IMR-90 (cell line): ENCODE results near the gene CAPN5. TPM values are rescaled to one million over a fixed set of nuclear protein-coding genes. Genes with fewer than 3 reads are reported as not detected.

ENCODE experiments used
- ATAC-seq: fragments of 200-7000 bp; cut with Tn5 transposase; 2 replicates; pipeline ENCODE4 v1.9.1; 2020; ENCODE audit warnings: low read depth, mild to moderate bottlenecking, moderate library complexity
- BruUV-seq: library from RNA; stranded (reverse); fragments of 400-500 nt; replicated peaks from 2 replicates; lab custom pipeline; 2021; lab: Mats Ljungman, UMichigan
- CTCF ChIA-PET: fragments of 300-600 bp; formaldehyde crosslinking; extraction: SDS; loops from one replicate; lab custom pipeline; 2021; ENCODE audit warnings: antibody characterized with exemption; lab: Yijun Ruan, JAX
- POLR2A ChIA-PET: fragments of 300-600 bp; sonication (Branson Sonifier 250); formaldehyde crosslinking; loops from one replicate; lab custom pipeline; 2022; ENCODE audit warnings: antibody characterized with exemption; ENCODE audit not compliant: unreplicated experiment; lab: Charles Lee
- DNase-seq: peaks from one replicate; pipeline ENCODE4 v3.0.0; 2013
- H2AFZ ChIP-seq: replicated peaks from 2 replicates; pipeline ENCODE3; 2013; ENCODE audit warnings: low read length, mild to moderate bottlenecking; ENCODE audit not compliant: poor library complexity
- H2AK5ac ChIP-seq: 2 replicates; pipeline ENCODE4 v1.6.1; 2013; ENCODE audit warnings: low read depth, low read length, inconsistent platforms
- H2AK9ac ChIP-seq: replicated peaks from 2 replicates; pipeline ENCODE3; 2013; ENCODE audit warnings: mild to moderate bottlenecking, low read depth, low read length, moderate library complexity; ENCODE audit not compliant: poor library complexity
- H2BK120ac ChIP-seq: 2 replicates; pipeline ENCODE4 v1.6.1; 2013; ENCODE audit warnings: low read depth, low read length, inconsistent platforms
- H2BK15ac ChIP-seq: 3 replicates; pipeline ENCODE4 v1.6.1; 2013; ENCODE audit warnings: low read depth, low read length, inconsistent platforms
- H2BK20ac ChIP-seq: 2 replicates; pipeline ENCODE4 v1.6.1; 2013; ENCODE audit warnings: low read depth, mild to moderate bottlenecking, inconsistent platforms, low read length, moderate library complexity
- H2BK5ac ChIP-seq: 2 replicates; pipeline ENCODE4 v1.6.1; 2013; ENCODE audit warnings: mild to moderate bottlenecking, low read depth, low read length, inconsistent platforms; ENCODE audit not compliant: poor library complexity, severe bottlenecking
- H3K14ac ChIP-seq: replicated peaks from 2 replicates; pipeline ENCODE4 v1.6.1; 2013; ENCODE audit warnings: low read depth, low read length, inconsistent platforms
- H3K18ac ChIP-seq: 2 replicates; pipeline ENCODE4 v1.6.1; 2013; ENCODE audit warnings: low read depth, low read length, control low read depth
- H3K23ac ChIP-seq: 2 replicates; pipeline ENCODE4 v1.6.1; 2013; ENCODE audit warnings: low read depth, low read length, inconsistent platforms
- H3K27ac ChIP-seq: 2 replicates; pipeline ENCODE4 v1.5.1; 2013; ENCODE audit warnings: mild to moderate bottlenecking, control low read depth, low read length; ENCODE audit not compliant: insufficient read depth
- H3K27me3 ChIP-seq: 2 replicates; pipeline ENCODE4 v1.6.1; 2013; ENCODE audit warnings: low read length; ENCODE audit not compliant: control insufficient read depth, insufficient read depth
- H3K36me3 ChIP-seq: 2 replicates; pipeline ENCODE4 v1.6.1; 2013; ENCODE audit warnings: low read length, mixed read lengths; ENCODE audit not compliant: control insufficient read depth, insufficient read depth
- H3K4ac ChIP-seq: 2 replicates; pipeline ENCODE4 v1.6.1; 2013; ENCODE audit warnings: low read depth, low read length, inconsistent platforms
- H3K4me1 ChIP-seq: 2 replicates; pipeline ENCODE4 v1.6.1; 2013; ENCODE audit warnings: low read length, mixed read lengths; ENCODE audit not compliant: control insufficient read depth, insufficient read depth
- H3K4me2 ChIP-seq: 2 replicates; pipeline ENCODE4 v1.6.1; 2013; ENCODE audit warnings: low read depth, mild to moderate bottlenecking, control low read depth, low read length, moderate library complexity
- H3K4me3 ChIP-seq: 2 replicates; pipeline ENCODE4 v1.5.1; 2013; ENCODE audit warnings: low read depth, mild to moderate bottlenecking, control low read depth, low read length, moderate library complexity; ENCODE audit not compliant: insufficient read depth
- H3K56ac ChIP-seq: 2 replicates; pipeline ENCODE4 v1.6.1; 2013; ENCODE audit warnings: low read length, inconsistent platforms; ENCODE audit not compliant: insufficient read depth; ENCODE audit errors: extremely low read depth
- H3K79me1 ChIP-seq, 2 experiments: 2 replicates each; pipeline ENCODE4 v1.6.1; 2013; ENCODE audit warnings: low read length in 2 of 2, inconsistent platforms in 1 of 2, low read depth in 1 of 2
- H3K9ac ChIP-seq: 2 replicates; pipeline ENCODE4 v1.6.1; 2013; ENCODE audit warnings: low read depth, low read length, control low read depth
- H3K9me1 ChIP-seq: 2 replicates; pipeline ENCODE4 v1.6.1; 2013; ENCODE audit warnings: low read length, inconsistent platforms; ENCODE audit not compliant: insufficient read depth
- H3K9me3 ChIP-seq: 2 replicates; pipeline ENCODE4 v1.6.1; 2013; ENCODE audit warnings: low read length; ENCODE audit not compliant: control insufficient read depth, insufficient read depth
- H4K20me1 ChIP-seq: 2 replicates; pipeline ENCODE4 v1.6.1; 2013; ENCODE audit warnings: low read length, inconsistent platforms; ENCODE audit not compliant: insufficient read depth
- H4K5ac ChIP-seq: 2 replicates; pipeline ENCODE4 v1.6.1; 2013; ENCODE audit warnings: mild to moderate bottlenecking, low read depth, low read length, control low read depth
- H4K8ac ChIP-seq, 2 experiments: 2 replicates each; pipeline ENCODE4 v1.6.1; 2013; ENCODE audit warnings: low read depth in 2 of 2, low read length in 2 of 2, control low read depth in 1 of 2, inconsistent platforms in 1 of 2
- H4K91ac ChIP-seq: 2 replicates; pipeline ENCODE4 v1.6.1; 2013; ENCODE audit warnings: low read depth, low read length, inconsistent platforms; ENCODE audit not compliant: insufficient read depth
- BHLHE40 ChIP-seq: fragments of 150-350 bp; IDR thresholded peaks from 2 replicates; pipeline ENCODE4 v1.6.1; 2016; ENCODE audit warnings: mild to moderate bottlenecking, low read depth, low read length
- CEBPB ChIP-seq: IDR thresholded peaks from 2 replicates; pipeline ENCODE4 v1.6.1; 2012; ENCODE audit warnings: low read depth, low read length, improper control_type of control experiment
- CHD1 ChIP-seq: IDR thresholded peaks from 2 replicates; pipeline ENCODE4 v1.6.1; 2012; ENCODE audit warnings: low read depth, low read length, improper control_type of control experiment
- CTCF ChIP-seq: conservative IDR thresholded peaks from 2 replicates; pipeline ENCODE4 v1.5.1; 2012; ENCODE audit warnings: mild to moderate bottlenecking, low read depth, low read length, improper control_type of control experiment
- FOS ChIP-seq: fragments of 150-350 bp; IDR thresholded peaks from 2 replicates; pipeline ENCODE4 v1.6.1; 2016; ENCODE audit warnings: low read depth, low read length
- MAFK ChIP-seq: IDR thresholded peaks from 2 replicates; pipeline ENCODE4 v1.6.1; 2012; ENCODE audit warnings: low read depth, low read length, improper control_type of control experiment
- MAZ ChIP-seq: IDR thresholded peaks from 2 replicates; pipeline ENCODE4 v1.6.1; 2012; ENCODE audit warnings: low read depth, mild to moderate bottlenecking, low read length, improper control_type of control experiment, moderate library complexity, borderline replicate concordance
- MXI1 ChIP-seq: IDR thresholded peaks from 2 replicates; pipeline ENCODE4 v1.6.1; 2012; ENCODE audit warnings: low read depth, mild to moderate bottlenecking, low read length, moderate library complexity, borderline replicate concordance
- NFE2L2 ChIP-seq: fragments of 150-350 bp; IDR thresholded peaks from 2 replicates; pipeline ENCODE4 v1.6.1; 2016; ENCODE audit warnings: low read depth, mild to moderate bottlenecking, low read length
- POLR2A ChIP-seq: IDR thresholded peaks from 2 replicates; pipeline ENCODE4 v1.6.1; 2012; ENCODE audit warnings: mild to moderate bottlenecking, low read depth, low read length
- RAD21 ChIP-seq: IDR thresholded peaks from 2 replicates; pipeline ENCODE4 v1.6.1; 2012; ENCODE audit warnings: low read length, improper control_type of control experiment
- RCOR1 ChIP-seq: IDR thresholded peaks from 2 replicates; pipeline ENCODE4 v1.6.1; 2012; ENCODE audit warnings: mild to moderate bottlenecking, low read length, improper control_type of control experiment; ENCODE audit not compliant: insufficient replicate concordance
- RFX5 ChIP-seq: IDR thresholded peaks from 2 replicates; pipeline ENCODE4 v1.8.0; 2012; ENCODE audit warnings: low read depth, mild to moderate bottlenecking, low read length, moderate library complexity
- SMC3 ChIP-seq: fragments of 150-350 bp; IDR thresholded peaks from 2 replicates; pipeline ENCODE4 v1.6.1; 2016; ENCODE audit warnings: low read depth, mild to moderate bottlenecking, antibody characterized with exemption, low read length, moderate library complexity
- WGBS, 2 experiments: methylation state at CpG; one replicate each; pipeline versions ENCODE4 v1.1.5 to v1.1.7; 2013; ENCODE audit warnings: missing lambda C conversion rate in 2 of 2; ENCODE audit not compliant: insufficient read length in 1 of 2; ENCODE audit errors: extremely low coverage in 2 of 2; 5-methylcytosine and 5-hydroxymethylcytosine counted together
- dilution Hi-C: fragments of 300-500 bp; cut with HindIII; formaldehyde crosslinking; loops from one replicate; pipeline ENCODE4 v1.14.3; 2018; ENCODE audit warnings: low sequenced_read_pairs; ENCODE audit not compliant: unreplicated experiment
- in situ Hi-C: fragments of 300-500 bp; cut with MboI; formaldehyde crosslinking; loops from 3 replicates; pipeline ENCODE4 v1.14.3; 2019; ENCODE audit warnings: low sequenced_read_pairs, inconsistent platforms, mixed read lengths
- intact Hi-C: fragments of 100-400 bp; cut with micrococcal nuclease; formaldehyde crosslinking; loops from 2 replicates; pipeline ENCODE4 v1.10.0; 2022
- polyA plus RNA-seq, 3 experiments: library from polyadenylated mRNA; depleted of rRNA; stranded (reverse); fragments of >200 nt; gene quantifications; 2 replicates each; pipeline ENCODE4 v1.2.3, GENCODE V29; 2012; ENCODE audit warnings: low replicate concordance in 1 of 3
- total RNA-seq: library from RNA; depleted of rRNA; stranded (reverse); fragments of >200 nt; gene quantifications from 2 replicates; pipeline ENCODE4 v1.2.3, GENCODE V29; 2012
- TF ChIP-seq, protein P1 (sequence below): fragments of 150-350 bp; IDR thresholded peaks from 2 replicates; pipeline ENCODE4 v1.6.1; 2016; ENCODE audit warnings: low read depth, mild to moderate bottlenecking, low read length, moderate library complexity, borderline replicate concordance
- TF ChIP-seq, protein P2 (sequence below): fragments of 150-350 bp; IDR thresholded peaks from 2 replicates; pipeline ENCODE4 v1.6.1; 2017; ENCODE audit warnings: mild to moderate bottlenecking, antibody characterized with exemption, low read length, low read depth

The CAPN5 gene
- total and polyA plus RNA-seq, 2 of the 4 experiments (the other 2 are of a cell fraction) = 8.1 to 24.0 TPM

DNA sequence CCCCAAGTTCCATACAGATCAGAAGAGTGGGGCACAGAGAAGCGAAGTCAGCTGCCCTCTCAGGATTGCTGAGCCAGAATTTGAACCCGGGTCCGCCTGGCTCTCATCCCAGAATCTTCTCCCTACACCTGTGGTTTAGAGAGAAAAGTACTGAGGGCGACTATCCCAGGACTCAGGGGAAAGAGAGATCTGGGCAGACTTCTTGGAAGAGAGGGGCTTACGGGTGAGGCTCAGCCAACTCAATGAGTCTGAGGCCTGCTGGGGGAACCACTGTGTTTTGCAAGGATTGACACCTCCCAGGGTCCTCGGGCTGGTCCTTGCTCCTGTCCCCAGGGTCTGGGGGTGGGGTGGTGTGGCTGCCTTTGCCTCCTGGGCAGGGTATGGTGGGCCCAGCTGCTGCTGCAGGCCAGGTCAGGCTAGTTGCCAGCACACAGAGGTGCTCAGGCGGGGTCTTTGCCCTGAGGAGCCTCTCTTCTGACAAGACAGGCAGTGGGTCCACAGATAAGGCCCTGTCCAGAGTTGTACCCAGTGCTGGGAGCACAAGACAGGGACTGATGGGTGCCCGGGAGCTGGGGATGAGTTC, 1.2 kb downstream of the CAPN5 start:
- Histone ChIP-seq H3K9ac (peak overlapping the region; percentile 75), H2AFZ (no peak overlapping the region), H2BK15ac (no peak overlapping the region), H2BK20ac (no peak overlapping the region), H3K14ac (0 out of 2 replicates have a peak overlapping the region, but pooled peaks have one; percentile 12), H3K18ac (no peak overlapping the region), H3K9me3 (no peaks in the 10 kb centered on the region), H4K5ac (no peak overlapping the region), H4K20me1 (no peaks in the 10 kb centered on the region), H3K27ac (no peak overlapping the region), H3K4me2 (peak overlapping the region; percentile 86), H3K79me1 (peaks cover 11 to 39% of the 10 kb centered on the region in 2 experiments; a peak in 3 of 4 replicates), H3K4ac (peak overlapping the region; percentile 66), H3K56ac (no peak overlapping the region), H2AK9ac (peak overlapping the region; percentile 94), H3K36me3 (no peaks in the 10 kb centered on the region), H3K4me1 (peaks cover 25% of the 10 kb centered on the region), H3K23ac (peak overlapping the region; percentile 79; the same call in 1 of the 2 replicates), H2AK5ac (peak overlapping the region; percentile 11; the same call in 1 of the 2 replicates), H4K8ac (peak overlapping the region in 1 of 2 experiments; percentile 30; a peak in 1 of 4 replicates), H3K4me3 (peak overlapping the region; percentile 72; the same call in 1 of the 2 replicates), H3K27me3 (no peaks in the 10 kb centered on the region), H2BK5ac (no peak overlapping the region), H3K9me1 (peaks cover 15% of the 10 kb centered on the region), H4K91ac (no peak overlapping the region), H2BK120ac (no peak overlapping the region)
- CTCF ChIA-PET = no interaction called here
- POLR2A ChIA-PET = no interaction called here
- DNase-seq = no peak
- no peak for ATAC-seq
- TF ChIP-seq MXI1 (no peak), RAD21 (no peak), MAFK (no peak), CTCF (no peak), NFE2L2 (no peak), CEBPB (no peak), POLR2A (no peak), FOS (no peak), RCOR1 (no peak), SMC3 (no peak), RFX5 (no peak), CHD1 (no peak), BHLHE40 (no peak), MAZ (no peak)
- TF ChIP-seq, protein P1, sequence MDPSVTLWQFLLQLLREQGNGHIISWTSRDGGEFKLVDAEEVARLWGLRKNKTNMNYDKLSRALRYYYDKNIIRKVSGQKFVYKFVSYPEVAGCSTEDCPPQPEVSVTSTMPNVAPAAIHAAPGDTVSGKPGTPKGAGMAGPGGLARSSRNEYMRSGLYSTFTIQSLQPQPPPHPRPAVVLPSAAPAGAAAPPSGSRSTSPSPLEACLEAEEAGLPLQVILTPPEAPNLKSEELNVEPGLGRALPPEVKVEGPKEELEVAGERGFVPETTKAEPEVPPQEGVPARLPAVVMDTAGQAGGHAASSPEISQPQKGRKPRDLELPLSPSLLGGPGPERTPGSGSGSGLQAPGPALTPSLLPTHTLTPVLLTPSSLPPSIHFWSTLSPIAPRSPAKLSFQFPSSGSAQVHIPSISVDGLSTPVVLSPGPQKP = no peak
- TF ChIP-seq, protein P2, sequence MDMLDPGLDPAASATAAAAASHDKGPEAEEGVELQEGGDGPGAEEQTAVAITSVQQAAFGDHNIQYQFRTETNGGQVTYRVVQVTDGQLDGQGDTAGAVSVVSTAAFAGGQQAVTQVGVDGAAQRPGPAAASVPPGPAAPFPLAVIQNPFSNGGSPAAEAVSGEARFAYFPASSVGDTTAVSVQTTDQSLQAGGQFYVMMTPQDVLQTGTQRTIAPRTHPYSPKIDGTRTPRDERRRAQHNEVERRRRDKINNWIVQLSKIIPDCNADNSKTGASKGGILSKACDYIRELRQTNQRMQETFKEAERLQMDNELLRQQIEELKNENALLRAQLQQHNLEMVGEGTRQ = no peak
- BruUV-seq = no TSS peak
- dilution Hi-C loops = no loop called here
- 82% methylated on average over 5 of the region's 8 CpGs; no CpG with 5 or more reads in 1 of the 2 experiments for WGBS, 2 experiments
- in situ Hi-C loops = no loop called here
- intact Hi-C loops = no loop called here
